Measurements from ENCODE around the gene KIF1A.
"Not testable (repeated sequence)": the region's sequence is repeated elsewhere in the genome, so short reads cannot be mapped to it uniquely, and the experiment has no call there.

The KIF1A gene

GRCh38 chr2:240683329-240683979 is 136.6 kb downstream of the KIF1A start:
- DNase-seq = not testable (repeated sequence)

GRCh38 chr2:240682431-240683224 is 137.4 kb downstream of the KIF1A start, which contains the start of gene AQP12B:
TSS of gene AQP12B (minus strand) at chr2:240682885. CDS start at chr2:240682837, 48 bp downstream.
- not testable (repeated sequence) for DNase-seq

GRCh38 chr2:240680185-240680584 is 139.8 kb downstream of the KIF1A start:
- not testable (repeated sequence) for DNase-seq

- DNase-seq = not testable (repeated sequence)
Measured at GRCh38 chr2:240678909-240679308, 141.1 kb downstream of the KIF1A start.

GRCh38 chr2:240678043-240678442 is 142.0 kb downstream of the KIF1A start:
- not testable (repeated sequence) for DNase-seq

- DNase-seq = not testable (repeated sequence)
Measured at GRCh38 chr2:240675345-240675744, 144.7 kb downstream of the KIF1A start.

- DNase-seq = not testable (repeated sequence)
Measured at GRCh38 chr2:240674461-240675184, 145.4 kb downstream of the KIF1A start.

- DNase-seq = no peak
Measured at GRCh38 chr2:240672701-240673190, 147.3 kb downstream of the KIF1A start.

- no peak for DNase-seq
Measured at GRCh38 chr2:240672076-240672700, 147.8 kb downstream of the KIF1A start.

GRCh38 chr2:240670950-240671349 is 149.1 kb downstream of the KIF1A start:
- DNase-seq = no peak

- no peak for DNase-seq
Measured at GRCh38 chr2:240670402-240670801, 149.6 kb downstream of the KIF1A start.

GRCh38 chr2:240664622-240665021 is 155.4 kb downstream of the KIF1A start:
- DNase-seq = no peak
